DOHH2 (cell line): ENCODE measurements around the gene KIR2DL4.
"Not testable (repeated sequence)": the region's sequence is repeated elsewhere in the genome, so short reads cannot be mapped to it uniquely, and the experiment has no call there.

Source experiments
- H3F3A ChIP-seq: fragments of 200-600 bp; sonication (generic), shearing (Covaris generic); 2 replicates; pipeline ENCODE4 v1.6.0; 2016; ENCODE audit warnings: antibody characterized with exemption, mild to moderate bottlenecking; ENCODE audit not compliant: control insufficient read depth, insufficient read depth
- H3K27ac ChIP-seq: fragments of 200-600 bp; sonication (generic); 2 replicates; pipeline ENCODE4 v1.5.1; 2014; ENCODE audit warnings: low read depth, mild to moderate bottlenecking, low read length, moderate library complexity
- H3K27me3 ChIP-seq: fragments of 200-600 bp; sonication (generic); 2 replicates; pipeline ENCODE4 v1.6.1; 2014; ENCODE audit warnings: mild to moderate bottlenecking, low read length, mixed read lengths; ENCODE audit not compliant: control insufficient read depth
- H3K36me3 ChIP-seq: fragments of 200-600 bp; sonication (generic); 2 replicates; pipeline ENCODE4 v1.6.1; 2014; ENCODE audit warnings: mild to moderate bottlenecking, low read length, moderate library complexity, mixed read lengths; ENCODE audit not compliant: control insufficient read depth
- H3K4me1 ChIP-seq: fragments of 200-600 bp; sonication (generic); 2 replicates; pipeline ENCODE4 v1.6.1; 2014; ENCODE audit warnings: mild to moderate bottlenecking, low read length, mixed read lengths; ENCODE audit not compliant: control insufficient read depth
- H3K4me2 ChIP-seq: fragments of 200-600 bp; sonication (generic); 2 replicates; pipeline ENCODE4 v1.6.0; 2014; ENCODE audit warnings: mild to moderate bottlenecking, low read length, moderate library complexity
- H3K4me3 ChIP-seq: fragments of 200-600 bp; sonication (generic); 2 replicates; pipeline ENCODE4 v1.5.1; 2014; ENCODE audit warnings: mild to moderate bottlenecking, low read length, mixed read lengths
- H3K79me2 ChIP-seq: fragments of 200-600 bp; sonication (generic); 2 replicates; pipeline ENCODE4 v1.6.1; 2014; ENCODE audit warnings: mild to moderate bottlenecking, low read length, mixed read lengths; ENCODE audit not compliant: control insufficient read depth
- H3K9me2 ChIP-seq: fragments of 200-600 bp; sonication (generic); replicated peaks from 2 replicates; pipeline ENCODE4 v1.6.1; 2014; ENCODE audit warnings: mild to moderate bottlenecking, low read length, mixed read lengths; ENCODE audit not compliant: control insufficient read depth
- H3K9me3 ChIP-seq: fragments of 200-600 bp; sonication (generic); 2 replicates; pipeline ENCODE4 v1.6.1; 2014; ENCODE audit warnings: antibody characterized with exemption, low read length, mixed read lengths; ENCODE audit not compliant: control insufficient read depth, insufficient read depth
- H4K20me1 ChIP-seq: fragments of 200-600 bp; sonication (generic); 2 replicates; pipeline ENCODE4 v1.6.0; 2014; ENCODE audit warnings: low read depth, mild to moderate bottlenecking, antibody characterized with exemption, low read length, moderate library complexity; ENCODE audit not compliant: control insufficient read depth, insufficient read depth
- CTCF ChIP-seq: fragments of 200-600 bp; sonication (generic); IDR thresholded peaks from one replicate; pipeline ENCODE4 v1.5.1; 2014; ENCODE audit warnings: antibody characterized with exemption, mild to moderate bottlenecking, low read depth, low read length; ENCODE audit not compliant: poor library complexity, severe bottlenecking
- EZH2phosphoT487 ChIP-seq: fragments of 200-600 bp; sonication (generic); IDR thresholded peaks from 2 replicates; pipeline ENCODE4 v1.6.1; 2017; ENCODE audit warnings: borderline replicate concordance, mild to moderate bottlenecking, antibody characterized with exemption, low read length, moderate library complexity, mixed read lengths

Gene KIR2DL4

GRCh38 chr19:54805665-54806515, 2.5 kb downstream of the KIR2DL4 start:
- H3K4me3 ChIP-seq, result no peak overlapping the region
- no peak overlapping the region for H3K27ac ChIP-seq
- no peaks in the 10 kb centered on the region for H3F3A ChIP-seq
- no peak overlapping the region for H3K4me2 ChIP-seq
- H3K27me3 ChIP-seq, result peaks cover 8% of the 10 kb centered on the region; the same call in 1 of the 2 replicates
- TF ChIP-seq CTCF (no peak), EZH2phosphoT487 (no peak)
- no peaks in the 10 kb centered on the region for H3K9me3 ChIP-seq
- no peaks in the 10 kb centered on the region for H3K4me1 ChIP-seq
- H4K20me1 ChIP-seq, result no peaks in the 10 kb centered on the region
- no peaks in the 10 kb centered on the region for H3K36me3 ChIP-seq
- no peaks in the 10 kb centered on the region for H3K79me2 ChIP-seq
- no peaks in the 10 kb centered on the region for H3K9me2 ChIP-seq

GRCh38 chr19:54806516-54806838, 3.1 kb downstream of the KIR2DL4 start:
- Histone ChIP-seq H3K4me3 (no peak overlapping the region), H4K20me1 (no peaks in the 10 kb centered on the region), H3K27ac (no peak overlapping the region), H3K9me3 (no peaks in the 10 kb centered on the region), H3K36me3 (no peaks in the 10 kb centered on the region), H3K27me3 (peaks cover 8% of the 10 kb centered on the region; the same call in 1 of the 2 replicates), H3K4me1 (no peaks in the 10 kb centered on the region), H3K4me2 (no peak overlapping the region), H3F3A (no peaks in the 10 kb centered on the region), H3K79me2 (no peaks in the 10 kb centered on the region), H3K9me2 (no peaks in the 10 kb centered on the region)
- no peak for TF ChIP-seq CTCF
- TF ChIP-seq EZH2phosphoT487, result no peak

GRCh38 chr19:54814571-54814970, 11.2 kb downstream of the KIR2DL4 start:
- not testable (repeated sequence) for H3K27ac ChIP-seq, H3K4me3 ChIP-seq

GRCh38 chr19:54816251-54816650, 12.8 kb downstream of the KIR2DL4 start, which contains the start of gene KIR3DL1:
Gene KIR3DL1, plus strand, starts transcription at chr19:54816468.
- not testable (repeated sequence) for H3F3A ChIP-seq, H3K36me3 ChIP-seq, H3K4me3 ChIP-seq, H3K4me2 ChIP-seq, H3K9me2 ChIP-seq, H3K79me2 ChIP-seq, H3K27me3 ChIP-seq, H3K4me1 ChIP-seq, H3K9me3 ChIP-seq, H3K27ac ChIP-seq, H4K20me1 ChIP-seq

More at GRCh38 chr19:54814571-54814970, 11.2 kb downstream of the KIR2DL4 start:
- H4K20me1 ChIP-seq, H3F3A ChIP-seq, H3K4me1 ChIP-seq, H3K9me2 ChIP-seq, H3K4me2 ChIP-seq, H3K9me3 ChIP-seq, H3K36me3 ChIP-seq, H3K27me3 ChIP-seq, H3K79me2 ChIP-seq: not testable (repeated sequence)
